Osteocyte (in vitro differentiated cells): ENCODE data around the gene SORT1. TPM values are rescaled to one million over a fixed set of nuclear protein-coding genes. Genes with fewer than 3 reads are reported as not detected.

Experiments used
- DNase-seq: peaks from one replicate; pipeline ENCODE4 v3.0.0; 2021; ENCODE audit warnings: mixed read lengths; ENCODE audit not compliant: unreplicated experiment; ENCODE audit errors: extremely low spot score
- H3K27ac Mint-ChIP-seq: one replicate; pipeline ENCODE4 v1.8.0; 2021; ENCODE audit warnings: mild to moderate bottlenecking, mixed read lengths; ENCODE audit not compliant: unreplicated experiment
- H3K27me3 Mint-ChIP-seq: one replicate; pipeline ENCODE4 v1.8.0; 2021; ENCODE audit warnings: mixed read lengths; ENCODE audit not compliant: unreplicated experiment
- H3K36me3 Mint-ChIP-seq: one replicate; pipeline ENCODE4 v1.8.0; 2021; ENCODE audit warnings: mixed read lengths; ENCODE audit not compliant: unreplicated experiment
- H3K4me1 Mint-ChIP-seq: one replicate; pipeline ENCODE4 v1.8.0; 2021; ENCODE audit warnings: mixed read lengths; ENCODE audit not compliant: unreplicated experiment
- H3K4me3 Mint-ChIP-seq: one replicate; pipeline ENCODE4 v1.8.0; 2021; ENCODE audit warnings: mild to moderate bottlenecking, moderate library complexity, mixed read lengths; ENCODE audit not compliant: unreplicated experiment
- H3K9me3 Mint-ChIP-seq: one replicate; pipeline ENCODE4 v1.8.0; 2021; ENCODE audit warnings: mixed read lengths; ENCODE audit not compliant: unreplicated experiment
- total RNA-seq: library from RNA; stranded (reverse); gene quantifications from 2 replicates; pipeline ENCODE4 v1.2.1, GENCODE V29; 2021
- TF ChIP-seq, protein P1 (sequence below): fragments of 200-600 bp; sonication (generic); IDR thresholded peaks from 2 replicates; pipeline ENCODE4 v1.5.0; 2021; ENCODE audit warnings: antibody characterized with exemption, mild to moderate bottlenecking, moderate library complexity

SORT1 gene
- total RNA-seq, 1 donor from 2014 or later = 71.4 TPM

DNA sequence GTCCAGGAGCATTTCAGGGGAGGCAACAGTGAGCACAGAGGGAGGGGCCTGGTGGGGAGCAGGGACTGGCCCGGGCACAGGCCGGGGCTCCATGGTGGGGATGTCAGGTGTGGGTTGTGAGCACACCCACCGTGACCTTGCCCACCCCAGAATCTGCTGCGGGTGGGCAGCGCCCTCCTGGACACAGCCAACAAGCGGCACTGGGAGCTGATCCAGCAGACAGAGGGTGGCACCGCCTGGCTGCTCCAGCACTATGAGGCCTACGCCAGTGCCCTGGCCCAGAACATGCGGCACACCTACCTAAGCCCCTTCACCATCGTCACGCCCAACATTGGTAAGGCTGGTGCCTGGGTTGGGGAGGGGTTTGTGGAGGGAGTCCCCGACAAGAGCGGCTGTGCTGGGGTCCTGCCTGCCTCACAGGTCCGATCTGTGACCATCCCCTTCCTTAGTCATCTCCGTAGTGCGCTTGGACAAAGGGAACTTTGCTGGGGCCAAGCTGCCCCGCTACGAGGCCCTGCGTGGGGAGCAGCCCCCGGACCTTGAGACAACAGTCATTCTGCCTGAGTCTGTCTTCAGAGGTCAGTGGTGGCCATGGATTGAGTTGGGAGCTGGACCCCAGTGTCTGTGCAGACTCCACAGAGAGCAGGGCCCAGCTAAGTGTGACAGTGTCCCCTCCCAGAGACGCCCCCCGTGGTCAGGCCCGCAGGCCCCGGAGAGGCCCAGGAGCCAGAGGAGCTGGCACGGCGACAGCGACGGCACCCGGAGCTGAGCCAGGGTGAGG lies 129.1 kb downstream of the SORT1 start:
- TF ChIP-seq, protein P1, sequence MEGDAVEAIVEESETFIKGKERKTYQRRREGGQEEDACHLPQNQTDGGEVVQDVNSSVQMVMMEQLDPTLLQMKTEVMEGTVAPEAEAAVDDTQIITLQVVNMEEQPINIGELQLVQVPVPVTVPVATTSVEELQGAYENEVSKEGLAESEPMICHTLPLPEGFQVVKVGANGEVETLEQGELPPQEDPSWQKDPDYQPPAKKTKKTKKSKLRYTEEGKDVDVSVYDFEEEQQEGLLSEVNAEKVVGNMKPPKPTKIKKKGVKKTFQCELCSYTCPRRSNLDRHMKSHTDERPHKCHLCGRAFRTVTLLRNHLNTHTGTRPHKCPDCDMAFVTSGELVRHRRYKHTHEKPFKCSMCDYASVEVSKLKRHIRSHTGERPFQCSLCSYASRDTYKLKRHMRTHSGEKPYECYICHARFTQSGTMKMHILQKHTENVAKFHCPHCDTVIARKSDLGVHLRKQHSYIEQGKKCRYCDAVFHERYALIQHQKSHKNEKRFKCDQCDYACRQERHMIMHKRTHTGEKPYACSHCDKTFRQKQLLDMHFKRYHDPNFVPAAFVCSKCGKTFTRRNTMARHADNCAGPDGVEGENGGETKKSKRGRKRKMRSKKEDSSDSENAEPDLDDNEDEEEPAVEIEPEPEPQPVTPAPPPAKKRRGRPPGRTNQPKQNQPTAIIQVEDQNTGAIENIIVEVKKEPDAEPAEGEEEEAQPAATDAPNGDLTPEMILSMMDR = no peak
- Mint-ChIP-seq H3K4me3 (no peak overlapping the region), H3K27me3 (no peaks in the 10 kb centered on the region), H3K4me1 (peaks cover 4% of the 10 kb centered on the region), H3K36me3 (peaks cover 6% of the 10 kb centered on the region), H3K9me3 (no peaks in the 10 kb centered on the region), H3K27ac (no peak overlapping the region)
- no peak for DNase-seq

DNA sequence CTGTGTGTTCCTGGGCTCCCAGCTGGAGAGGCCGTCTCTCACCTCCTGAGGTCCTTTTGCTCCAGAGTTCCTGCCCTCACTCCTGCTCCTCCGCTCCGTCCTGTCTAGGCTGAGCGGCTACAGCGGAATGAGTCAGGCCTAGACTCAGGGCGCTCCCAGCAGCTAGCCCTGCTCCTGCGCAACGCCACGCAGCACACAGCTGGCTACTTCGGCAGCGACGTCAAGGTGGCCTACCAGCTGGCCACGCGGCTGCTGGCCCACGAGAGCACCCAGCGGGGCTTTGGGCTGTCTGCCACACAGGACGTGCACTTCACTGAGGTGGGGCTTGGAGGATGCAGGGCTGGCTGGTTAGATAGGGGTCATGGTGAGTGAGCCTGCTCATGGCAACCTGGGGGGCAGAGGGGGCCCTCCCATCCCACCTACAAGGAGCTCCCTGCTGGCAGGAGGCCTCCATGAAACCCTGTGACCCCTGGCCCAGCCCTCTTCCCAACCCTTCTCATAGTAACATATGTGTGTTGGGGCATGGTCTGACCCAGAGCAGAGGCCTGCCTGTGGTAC lies 129.9 kb downstream of the SORT1 start:
- no peak for DNase-seq

DNA sequence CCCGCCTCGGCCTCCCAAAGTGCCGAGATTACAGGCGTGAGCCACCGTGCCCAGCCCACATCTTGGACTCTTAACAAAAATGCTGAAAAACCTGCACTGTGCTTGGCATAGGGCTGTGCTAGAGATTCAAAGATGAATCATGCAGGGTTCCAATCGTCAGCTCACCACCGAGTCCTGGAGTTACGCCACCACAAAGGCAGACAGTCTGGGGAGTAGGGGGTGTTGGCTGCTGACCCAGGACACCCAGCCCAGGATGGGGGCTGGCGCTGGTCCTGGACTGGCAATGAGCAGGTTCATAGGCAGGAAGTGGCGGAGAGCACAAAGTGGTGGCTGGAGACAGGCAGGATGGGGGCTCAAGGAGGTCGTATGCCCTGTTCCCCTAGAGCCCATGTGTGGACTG lies 130.8 kb downstream of the SORT1 start:
- H3K27ac Mint-ChIP-seq = no peak overlapping the region
- H3K4me1 Mint-ChIP-seq = peaks cover 5% of the 10 kb centered on the region
- no peak overlapping the region for H3K4me3 Mint-ChIP-seq
- peaks cover 6% of the 10 kb centered on the region for H3K36me3 Mint-ChIP-seq
- H3K9me3 Mint-ChIP-seq = no peaks in the 10 kb centered on the region
- TF ChIP-seq, protein P1 = no peak
- H3K27me3 Mint-ChIP-seq = no peaks in the 10 kb centered on the region
- no peak for DNase-seq

More for the DNA sequence above, 129.9 kb downstream of the SORT1 start:
- H3K9me3 Mint-ChIP-seq = no peaks in the 10 kb centered on the region
- H3K36me3 Mint-ChIP-seq = peaks cover 6% of the 10 kb centered on the region
- H3K27me3 Mint-ChIP-seq = no peaks in the 10 kb centered on the region
- no peak overlapping the region for H3K4me3 Mint-ChIP-seq
- TF ChIP-seq, protein P1 = no peak
- no peak overlapping the region for H3K27ac Mint-ChIP-seq
- H3K4me1 Mint-ChIP-seq = peaks cover 7% of the 10 kb centered on the region

DNA sequence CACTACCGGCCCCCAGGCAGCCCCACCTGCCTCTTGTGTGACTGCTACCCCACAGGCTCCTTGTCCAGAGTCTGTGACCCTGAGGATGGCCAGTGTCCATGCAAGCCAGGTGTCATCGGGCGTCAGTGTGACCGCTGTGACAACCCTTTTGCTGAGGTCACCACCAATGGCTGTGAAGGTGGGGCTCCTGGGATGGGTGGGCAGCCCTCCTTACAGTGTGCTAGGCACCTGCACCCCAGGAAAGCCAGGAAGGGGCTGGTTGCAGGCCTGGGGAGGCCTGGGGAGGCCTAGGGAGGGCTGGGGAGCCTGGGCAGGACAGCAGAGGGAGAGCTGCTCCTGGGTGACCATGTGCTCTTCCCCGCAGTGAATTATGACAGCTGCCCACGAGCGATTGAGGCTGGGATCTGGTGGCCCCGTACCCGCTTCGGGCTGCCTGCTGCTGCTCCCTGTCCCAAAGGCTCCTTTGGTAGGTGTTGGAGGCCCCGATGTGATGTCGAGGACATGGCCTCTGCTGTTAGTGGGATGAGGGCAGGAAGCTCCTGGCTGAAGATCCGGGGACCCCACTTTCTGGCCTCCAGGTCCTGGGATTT lies 131.9 kb downstream of the SORT1 start:
- no peaks in the 10 kb centered on the region for H3K27me3 Mint-ChIP-seq
- H3K4me3 Mint-ChIP-seq = no peak overlapping the region
- H3K36me3 Mint-ChIP-seq = peaks cover 6% of the 10 kb centered on the region
- H3K4me1 Mint-ChIP-seq = peaks cover 5% of the 10 kb centered on the region
- DNase-seq = no peak
- TF ChIP-seq, protein P1 = no peak
- no peaks in the 10 kb centered on the region for H3K9me3 Mint-ChIP-seq
- no peak overlapping the region for H3K27ac Mint-ChIP-seq

DNA sequence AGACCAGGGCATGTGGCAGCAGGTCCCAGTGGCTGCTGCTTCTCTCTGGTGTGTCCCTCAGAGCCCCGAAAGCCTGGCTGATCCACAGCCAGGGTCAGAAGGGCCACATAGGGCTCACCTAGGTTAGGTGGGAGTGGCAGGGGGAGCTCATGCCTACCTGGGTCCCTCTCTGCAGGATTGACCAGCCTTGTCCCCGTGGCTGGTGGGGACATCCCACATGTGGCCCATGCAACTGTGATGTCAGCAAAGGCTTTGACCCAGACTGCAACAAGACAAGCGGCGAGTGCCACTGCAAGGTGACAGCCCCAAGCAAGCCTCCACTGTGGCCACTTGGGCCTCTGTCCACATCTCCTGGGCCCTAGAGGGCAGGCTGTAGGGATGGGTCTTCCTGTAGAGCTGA lies 132.7 kb downstream of the SORT1 start:
- H3K36me3 Mint-ChIP-seq = peaks cover 8% of the 10 kb centered on the region
- TF ChIP-seq, protein P1 = no peak
- no peak overlapping the region for H3K4me3 Mint-ChIP-seq
- H3K27me3 Mint-ChIP-seq = no peaks in the 10 kb centered on the region
- no peaks in the 10 kb centered on the region for H3K9me3 Mint-ChIP-seq
- DNase-seq = no peak
- no peak overlapping the region for H3K27ac Mint-ChIP-seq
- H3K4me1 Mint-ChIP-seq = peaks cover 5% of the 10 kb centered on the region
